GM18951 (cell line): ENCODE results near the gene DHRSX.
A peak's percentile ranks its signal among the peaks of the same experiment; 100 is the strongest.

ENCODE experiments used
- POLR2A ChIP-seq: IDR thresholded peaks from 4 replicates; pipeline ENCODE4 v1.6.1; 2011; ENCODE audit warnings: mild to moderate bottlenecking; ENCODE audit not compliant: insufficient read length, insufficient read depth; ENCODE audit errors: extremely low read depth
- in situ Hi-C: fragments of 300-500 bp; cut with MboI; formaldehyde crosslinking; loops from one replicate; pipeline ENCODE4 v1.12.0; 2022; ENCODE audit warnings: low sequenced_read_pairs, mixed read lengths, inconsistent platforms; ENCODE audit not compliant: unreplicated experiment

DHRSX gene

GRCh38 chrX:2345562-2345961 is 155.2 kb downstream of the DHRSX start:
- in situ Hi-C loops = loop anchor here (25.0 kb wide), 1 partner anchor 408 kb away; no protein-coding TSS in a partner anchor
- no peak for TF ChIP-seq POLR2A

GRCh38 chrX:2343413-2343812 is 157.4 kb downstream of the DHRSX start:
- in situ Hi-C loops = loop anchor here (25.0 kb wide), 1 partner anchor 406 kb away; no protein-coding TSS in a partner anchor

DNA sequence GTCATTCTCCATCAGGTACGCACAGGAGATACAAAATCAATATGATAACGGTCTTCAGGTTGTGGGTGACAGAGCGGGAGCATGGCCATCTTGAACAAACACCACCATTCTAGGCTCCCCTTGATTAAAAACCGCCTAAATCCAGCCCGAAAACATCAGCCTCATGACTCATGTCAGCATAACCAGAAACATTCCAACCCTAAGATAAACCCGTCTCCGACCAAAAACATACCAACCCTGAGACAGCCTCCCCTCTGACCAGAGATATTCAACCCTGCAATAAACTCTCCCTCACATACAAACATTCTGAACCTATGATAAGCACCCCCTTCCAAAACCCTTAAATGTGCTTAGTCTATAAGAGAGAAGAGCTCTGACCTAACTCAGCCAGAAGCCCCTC is 157.9 kb downstream of the DHRSX start:
- in situ Hi-C loops = loop anchor here (25.0 kb wide), 1 partner anchor 406 kb away; no protein-coding TSS in a partner anchor
- TF ChIP-seq POLR2A = no peak

More at GRCh38 chrX:2343413-2343812, 157.4 kb downstream of the DHRSX start:
- no peak for TF ChIP-seq POLR2A

DNA sequence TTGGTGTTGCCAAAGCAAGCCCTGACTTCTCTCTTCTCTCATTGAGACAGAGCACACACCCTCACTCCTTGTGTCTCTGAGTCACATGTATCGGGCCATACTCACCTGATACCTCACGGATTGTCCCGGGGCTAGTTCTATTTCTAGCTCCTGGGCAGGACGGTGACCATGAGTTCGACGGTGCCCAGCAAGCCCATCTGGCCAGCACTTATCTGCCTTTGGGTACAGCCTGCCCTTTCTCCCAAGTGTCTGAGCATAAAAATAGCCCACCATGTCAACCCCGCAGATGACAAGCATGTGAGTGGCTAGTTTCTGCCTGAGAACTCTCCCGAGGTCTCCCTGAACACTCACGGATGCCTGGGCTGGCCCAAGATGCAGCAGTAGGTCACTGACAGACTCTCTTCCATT is 158.5 kb downstream of the DHRSX start:
- no peak for TF ChIP-seq POLR2A
- in situ Hi-C loops = loop anchor here (25.0 kb wide), 1 partner anchor 405 kb away; no protein-coding TSS in a partner anchor

- in situ Hi-C loops = loop anchor here (25.0 kb wide), 1 partner anchor 404 kb away; no protein-coding TSS in a partner anchor
- no peak for TF ChIP-seq POLR2A
Observed at GRCh38 chrX:2340991-2341390, 159.8 kb downstream of the DHRSX start.

- in situ Hi-C loops = loop anchor here (25.0 kb wide), 1 partner anchor 399 kb away; no protein-coding TSS in a partner anchor
- no peak for TF ChIP-seq POLR2A
Observed at GRCh38 chrX:2336181-2336580, 164.6 kb downstream of the DHRSX start.

DNA sequence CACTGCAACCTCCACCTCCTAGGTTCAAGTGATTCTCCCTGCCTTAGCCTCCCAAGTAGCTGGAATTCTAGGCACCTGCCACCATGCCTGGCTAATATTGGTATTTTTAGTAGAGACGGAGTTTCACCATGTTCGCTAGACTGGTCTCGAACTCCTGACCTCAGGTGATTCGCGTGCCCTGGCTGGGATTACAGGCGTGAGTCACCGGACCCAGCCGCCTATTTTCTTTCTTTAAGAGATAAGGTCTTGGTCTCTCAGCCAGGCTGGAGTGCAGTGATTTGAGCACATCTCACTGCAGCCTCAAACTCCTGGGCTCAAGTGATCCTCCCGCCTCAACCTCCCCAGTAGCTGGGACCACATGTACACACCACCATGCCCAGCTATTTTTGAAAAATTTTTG is 166.5 kb downstream of the DHRSX start:
- in situ Hi-C loops = loop anchor here (25.0 kb wide), 1 partner anchor 397 kb away; no protein-coding TSS in a partner anchor
- no peak for TF ChIP-seq POLR2A

- in situ Hi-C loops = loop anchor here (25.0 kb wide), 1 partner anchor 395 kb away; no protein-coding TSS in a partner anchor
Observed at GRCh38 chrX:2332252-2332651, 168.5 kb downstream of the DHRSX start.

GRCh38 chrX:2330910-2331309 is 169.9 kb downstream of the DHRSX start:
- in situ Hi-C loops = loop anchor here (25.0 kb wide), 1 partner anchor 394 kb away; no protein-coding TSS in a partner anchor
- no peak for TF ChIP-seq POLR2A

More at GRCh38 chrX:2332252-2332651, 168.5 kb downstream of the DHRSX start:
- no peak for TF ChIP-seq POLR2A

- no peak for TF ChIP-seq POLR2A
Observed at GRCh38 chrX:2330487-2330886, 170.3 kb downstream of the DHRSX start.

DNA sequence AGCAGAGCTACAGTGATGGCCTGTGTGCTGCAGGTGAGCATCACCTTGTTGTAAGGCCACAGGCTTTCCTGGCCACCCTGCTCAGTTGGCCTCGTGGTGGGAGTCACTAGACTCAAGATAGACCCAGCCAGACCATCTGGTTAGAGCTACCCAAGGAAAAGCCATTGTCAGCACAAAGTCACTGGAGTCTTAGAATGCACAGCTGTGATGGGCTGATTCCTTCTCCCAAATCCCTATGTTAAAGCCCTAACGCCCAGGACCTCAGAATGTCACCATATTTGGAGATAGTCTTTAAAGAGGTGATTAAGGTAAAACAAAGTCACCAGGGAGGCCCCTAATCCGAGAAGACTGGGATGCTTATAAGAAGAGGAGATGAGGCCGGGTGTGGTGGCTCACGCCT is 173.4 kb downstream of the DHRSX start:
- TF ChIP-seq POLR2A = no peak
- in situ Hi-C loops = loop anchor here (25.0 kb wide), 1 partner anchor 390 kb away; no protein-coding TSS in a partner anchor

More at GRCh38 chrX:2330487-2330886, 170.3 kb downstream of the DHRSX start:
- in situ Hi-C loops = loop anchor here (25.0 kb wide), 1 partner anchor 393 kb away; no protein-coding TSS in a partner anchor

GRCh38 chrX:2325076-2325784 is 175.5 kb downstream of the DHRSX start:
- TF ChIP-seq POLR2A = peak; percentile 34
- in situ Hi-C loops = loop anchor here (25.0 kb wide), 1 partner anchor 388 kb away; no protein-coding TSS in a partner anchor

DNA sequence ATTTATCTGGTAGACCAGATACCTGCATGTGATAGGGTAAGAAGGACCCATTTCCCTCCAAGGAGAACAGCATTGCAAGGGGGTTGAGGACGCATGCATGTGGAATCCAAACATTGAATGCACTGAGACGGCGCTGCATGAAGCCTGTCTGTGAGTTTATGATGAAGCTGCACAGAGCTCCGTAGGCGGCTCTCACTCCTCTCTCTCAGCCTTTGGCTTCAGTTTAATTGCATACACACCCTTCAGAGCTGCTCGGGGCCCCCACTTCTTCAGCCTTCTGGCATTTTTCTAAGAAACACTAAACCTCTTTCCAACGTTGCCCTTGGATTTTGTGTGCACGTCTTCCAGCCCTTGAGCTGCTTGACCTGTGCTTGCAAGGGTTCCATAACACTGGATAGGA is 176.6 kb downstream of the DHRSX start:
- TF ChIP-seq POLR2A = no peak
- in situ Hi-C loops = no loop called here

GRCh38 chrX:2321411-2321810 is 179.4 kb downstream of the DHRSX start:
- in situ Hi-C loops = no loop called here

More at GRCh38 chrX:2321411-2321810, 179.4 kb downstream of the DHRSX start:
- TF ChIP-seq POLR2A = no peak
